ENCODE measurements around the gene ARHGEF6. TPM values are rescaled to one million over a fixed set of nuclear protein-coding genes. Genes with fewer than 3 reads are reported as not detected.

ARHGEF6 gene
- total and polyA plus RNA-seq, 4 donors: 1.6 to 9.2 (median 4.2) TPM

- TF ChIP-seq NR2F2 (IDR thresholded peaks at IDR 0.05) (no peak), HNF4A (conservative IDR thresholded peaks at IDR 0.05) (no peak), SP1 (IDR thresholded peaks at IDR 0.05) (no peak), FOXA2 (IDR thresholded peaks at IDR 0.05) (no peak), GABPA (IDR thresholded peaks at IDR 0.05 in 1 of 2, conservative IDR thresholded peaks at IDR 0.05 in 1 of 2) (no peak), YY1 (IDR thresholded peaks at IDR 0.05) (no peak), RXRA (IDR thresholded peaks at IDR 0.05) (no peak), RAD21 (IDR thresholded peaks at IDR 0.05) (no peak), JUND (IDR thresholded peaks at IDR 0.05) (no peak), TAF1 (conservative IDR thresholded peaks at IDR 0.05) (no peak), HNF4G (IDR thresholded peaks at IDR 0.05) (no peak), ATF3 (IDR thresholded peaks at IDR 0.05) (no peak), EGR1 (IDR thresholded peaks at IDR 0.05; ENCODE audit: low read depth in 2 of 2) (no peak), FOXA1 (IDR thresholded peaks at IDR 0.05) (no peak)
- TF ChIP-seq, protein P1, sequence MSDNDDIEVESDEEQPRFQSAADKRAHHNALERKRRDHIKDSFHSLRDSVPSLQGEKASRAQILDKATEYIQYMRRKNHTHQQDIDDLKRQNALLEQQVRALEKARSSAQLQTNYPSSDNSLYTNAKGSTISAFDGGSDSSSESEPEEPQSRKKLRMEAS (IDR thresholded peaks at IDR 0.05): no peak
- TF ChIP-seq, protein P2, sequence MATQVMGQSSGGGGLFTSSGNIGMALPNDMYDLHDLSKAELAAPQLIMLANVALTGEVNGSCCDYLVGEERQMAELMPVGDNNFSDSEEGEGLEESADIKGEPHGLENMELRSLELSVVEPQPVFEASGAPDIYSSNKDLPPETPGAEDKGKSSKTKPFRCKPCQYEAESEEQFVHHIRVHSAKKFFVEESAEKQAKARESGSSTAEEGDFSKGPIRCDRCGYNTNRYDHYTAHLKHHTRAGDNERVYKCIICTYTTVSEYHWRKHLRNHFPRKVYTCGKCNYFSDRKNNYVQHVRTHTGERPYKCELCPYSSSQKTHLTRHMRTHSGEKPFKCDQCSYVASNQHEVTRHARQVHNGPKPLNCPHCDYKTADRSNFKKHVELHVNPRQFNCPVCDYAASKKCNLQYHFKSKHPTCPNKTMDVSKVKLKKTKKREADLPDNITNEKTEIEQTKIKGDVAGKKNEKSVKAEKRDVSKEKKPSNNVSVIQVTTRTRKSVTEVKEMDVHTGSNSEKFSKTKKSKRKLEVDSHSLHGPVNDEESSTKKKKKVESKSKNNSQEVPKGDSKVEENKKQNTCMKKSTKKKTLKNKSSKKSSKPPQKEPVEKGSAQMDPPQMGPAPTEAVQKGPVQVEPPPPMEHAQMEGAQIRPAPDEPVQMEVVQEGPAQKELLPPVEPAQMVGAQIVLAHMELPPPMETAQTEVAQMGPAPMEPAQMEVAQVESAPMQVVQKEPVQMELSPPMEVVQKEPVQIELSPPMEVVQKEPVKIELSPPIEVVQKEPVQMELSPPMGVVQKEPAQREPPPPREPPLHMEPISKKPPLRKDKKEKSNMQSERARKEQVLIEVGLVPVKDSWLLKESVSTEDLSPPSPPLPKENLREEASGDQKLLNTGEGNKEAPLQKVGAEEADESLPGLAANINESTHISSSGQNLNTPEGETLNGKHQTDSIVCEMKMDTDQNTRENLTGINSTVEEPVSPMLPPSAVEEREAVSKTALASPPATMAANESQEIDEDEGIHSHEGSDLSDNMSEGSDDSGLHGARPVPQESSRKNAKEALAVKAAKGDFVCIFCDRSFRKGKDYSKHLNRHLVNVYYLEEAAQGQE (IDR thresholded peaks at IDR 0.05): no peak
- TF ChIP-seq, protein P3, sequence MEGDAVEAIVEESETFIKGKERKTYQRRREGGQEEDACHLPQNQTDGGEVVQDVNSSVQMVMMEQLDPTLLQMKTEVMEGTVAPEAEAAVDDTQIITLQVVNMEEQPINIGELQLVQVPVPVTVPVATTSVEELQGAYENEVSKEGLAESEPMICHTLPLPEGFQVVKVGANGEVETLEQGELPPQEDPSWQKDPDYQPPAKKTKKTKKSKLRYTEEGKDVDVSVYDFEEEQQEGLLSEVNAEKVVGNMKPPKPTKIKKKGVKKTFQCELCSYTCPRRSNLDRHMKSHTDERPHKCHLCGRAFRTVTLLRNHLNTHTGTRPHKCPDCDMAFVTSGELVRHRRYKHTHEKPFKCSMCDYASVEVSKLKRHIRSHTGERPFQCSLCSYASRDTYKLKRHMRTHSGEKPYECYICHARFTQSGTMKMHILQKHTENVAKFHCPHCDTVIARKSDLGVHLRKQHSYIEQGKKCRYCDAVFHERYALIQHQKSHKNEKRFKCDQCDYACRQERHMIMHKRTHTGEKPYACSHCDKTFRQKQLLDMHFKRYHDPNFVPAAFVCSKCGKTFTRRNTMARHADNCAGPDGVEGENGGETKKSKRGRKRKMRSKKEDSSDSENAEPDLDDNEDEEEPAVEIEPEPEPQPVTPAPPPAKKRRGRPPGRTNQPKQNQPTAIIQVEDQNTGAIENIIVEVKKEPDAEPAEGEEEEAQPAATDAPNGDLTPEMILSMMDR (IDR thresholded peaks at IDR 0.05; ENCODE audit: low read depth, low read length, missing input control): no peak
- TF ChIP-seq, protein P4, sequence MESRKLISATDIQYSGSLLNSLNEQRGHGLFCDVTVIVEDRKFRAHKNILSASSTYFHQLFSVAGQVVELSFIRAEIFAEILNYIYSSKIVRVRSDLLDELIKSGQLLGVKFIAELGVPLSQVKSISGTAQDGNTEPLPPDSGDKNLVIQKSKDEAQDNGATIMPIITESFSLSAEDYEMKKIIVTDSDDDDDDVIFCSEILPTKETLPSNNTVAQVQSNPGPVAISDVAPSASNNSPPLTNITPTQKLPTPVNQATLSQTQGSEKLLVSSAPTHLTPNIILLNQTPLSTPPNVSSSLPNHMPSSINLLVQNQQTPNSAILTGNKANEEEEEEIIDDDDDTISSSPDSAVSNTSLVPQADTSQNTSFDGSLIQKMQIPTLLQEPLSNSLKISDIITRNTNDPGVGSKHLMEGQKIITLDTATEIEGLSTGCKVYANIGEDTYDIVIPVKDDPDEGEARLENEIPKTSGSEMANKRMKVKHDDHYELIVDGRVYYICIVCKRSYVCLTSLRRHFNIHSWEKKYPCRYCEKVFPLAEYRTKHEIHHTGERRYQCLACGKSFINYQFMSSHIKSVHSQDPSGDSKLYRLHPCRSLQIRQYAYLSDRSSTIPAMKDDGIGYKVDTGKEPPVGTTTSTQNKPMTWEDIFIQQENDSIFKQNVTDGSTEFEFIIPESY (IDR thresholded peaks at IDR 0.05): no peak
- no peaks in the 10 kb centered on the region for H3K9me3 ChIP-seq (ENCODE audit: control insufficient read depth in 4 of 4, low read length in 3 of 4)
- H3K27ac ChIP-seq (ENCODE audit: low read depth in 1 of 2, low read length in 2 of 2): no peak overlapping the region
- H3K9ac ChIP-seq (ENCODE audit: low read depth in 1 of 2, low read length in 2 of 2): peak overlapping the region in 1 of 2 donors; percentile 47
- peak overlapping the region in 1 of 3 donors; percentile 29 for H3K4me3 ChIP-seq (ENCODE audit: low read depth in 1 of 3, low read length in 3 of 3)
- no peaks in the 10 kb centered on the region for H3K36me3 ChIP-seq (ENCODE audit: control insufficient read depth in 4 of 4, insufficient read depth in 3 of 4, low read depth in 1 of 4, low read length in 3 of 4)
- 43% methylated on average over 2 of the region's 2 CpGs for WGBS
- H3K27me3 ChIP-seq (ENCODE audit: control insufficient read depth in 4 of 4, insufficient read depth in 4 of 4, low read length in 3 of 4): peaks cover 0 to 5% (median 0%) of the 10 kb centered on the region in 4 donors
- no peaks in the 10 kb centered on the region for H3K4me1 ChIP-seq (ENCODE audit: control insufficient read depth in 4 of 4, insufficient read depth in 4 of 4, low read length in 3 of 4)
- no peak for DNase-seq (ENCODE audit: low spot score)
These were observed 491 bp downstream of the ARHGEF6 start for GRCh38 chrX:136780241-136780640.

All from liver (tissue), 9 donors.